ENCODE results near the gene ST3GAL5.

ST3GAL5 gene

GRCh38 chr2:85799215-85799956 is 89.4 kb downstream of the ST3GAL5 start:
- no peak for TF ChIP-seq POLR2A (IDR thresholded peaks at IDR 0.05; ENCODE audit: low read length)
- no peak for TF ChIP-seq GATA1 (IDR thresholded peaks at IDR 0.05; ENCODE audit: low read depth, low read length)
- no peak for DNase-seq

- no peak for DNase-seq
- TF ChIP-seq POLR2A (IDR thresholded peaks at IDR 0.05; ENCODE audit: low read length) (no peak), GATA1 (IDR thresholded peaks at IDR 0.05; ENCODE audit: low read depth, low read length) (no peak)
Measured at GRCh38 chr2:85797921-85798320, 90.9 kb downstream of the ST3GAL5 start.

GRCh38 chr2:85797263-85797660 is 91.5 kb downstream of the ST3GAL5 start:
- TF ChIP-seq GATA1 (IDR thresholded peaks at IDR 0.05; ENCODE audit: low read depth, low read length): no peak
- TF ChIP-seq POLR2A (IDR thresholded peaks at IDR 0.05; ENCODE audit: low read length): no peak
- DNase-seq: no peak

- DNase-seq: no peak
- TF ChIP-seq GATA1 (IDR thresholded peaks at IDR 0.05; ENCODE audit: low read depth, low read length): no peak
Measured at GRCh38 chr2:85796341-85797262, 92.2 kb downstream of the ST3GAL5 start.

GRCh38 chr2:85796046-85796340 is 92.8 kb downstream of the ST3GAL5 start:
- no peak for TF ChIP-seq POLR2A (IDR thresholded peaks at IDR 0.05; ENCODE audit: low read length)
- no peak for TF ChIP-seq GATA1 (IDR thresholded peaks at IDR 0.05; ENCODE audit: low read depth, low read length)
- no peak for DNase-seq

- no peak for DNase-seq
- TF ChIP-seq GATA1 (IDR thresholded peaks at IDR 0.05; ENCODE audit: low read depth, low read length): no peak
Measured at GRCh38 chr2:85795331-85796045, 93.3 kb downstream of the ST3GAL5 start.

- TF ChIP-seq GATA1 (IDR thresholded peaks at IDR 0.05; ENCODE audit: low read depth, low read length) (no peak), POLR2A (IDR thresholded peaks at IDR 0.05; ENCODE audit: low read length) (no peak)
- DNase-seq: no peak
Measured at GRCh38 chr2:85794491-85795121, 94.2 kb downstream of the ST3GAL5 start.

- no peak for DNase-seq
- TF ChIP-seq GATA1 (IDR thresholded peaks at IDR 0.05; ENCODE audit: low read depth, low read length): no peak
- no peak for TF ChIP-seq POLR2A (IDR thresholded peaks at IDR 0.05; ENCODE audit: low read length)
Measured at GRCh38 chr2:85794038-85794441, 94.8 kb downstream of the ST3GAL5 start.

GRCh38 chr2:85793584-85793983 is 95.2 kb downstream of the ST3GAL5 start:
- TF ChIP-seq POLR2A (IDR thresholded peaks at IDR 0.05; ENCODE audit: low read length) (no peak), GATA1 (IDR thresholded peaks at IDR 0.05; ENCODE audit: low read depth, low read length) (no peak)
- DNase-seq: no peak

GRCh38 chr2:85792783-85793441 is 95.9 kb downstream of the ST3GAL5 start:
- no peak for DNase-seq
- TF ChIP-seq GATA1 (IDR thresholded peaks at IDR 0.05; ENCODE audit: low read depth, low read length) (no peak), POLR2A (IDR thresholded peaks at IDR 0.05; ENCODE audit: low read length) (no peak)

GRCh38 chr2:85791704-85792565 is 96.9 kb downstream of the ST3GAL5 start:
- DNase-seq: no peak
- TF ChIP-seq GATA1 (IDR thresholded peaks at IDR 0.05; ENCODE audit: low read depth, low read length): no peak
- TF ChIP-seq POLR2A (IDR thresholded peaks at IDR 0.05; ENCODE audit: low read length): no peak

GRCh38 chr2:85790499-85791188 is 98.1 kb downstream of the ST3GAL5 start:
- no peak for DNase-seq

More at GRCh38 chr2:85790499-85791188, 98.1 kb downstream of the ST3GAL5 start:
- TF ChIP-seq GATA1 (IDR thresholded peaks at IDR 0.05; ENCODE audit: low read depth, low read length): no peak

Data from erythroblast (primary cell).